WTC11 (cell line): Measurements from ENCODE around the gene ZSWIM6. TPM values are rescaled to one million over a fixed set of nuclear protein-coding genes. Genes with fewer than 3 reads are reported as not detected.
A peak's percentile ranks its signal among the peaks of the same experiment; 100 is the strongest.

Experiments used
- ATAC-seq: fragments of 200-7000 bp; cut with Tn5 transposase; 2 replicates; pipeline ENCODE4 v1.10.0; 2021; ENCODE audit warnings: mild to moderate bottlenecking, moderate library complexity
- CTCF ChIA-PET: fragments of 300-600 bp; sonication (Branson Sonifier 250); formaldehyde crosslinking; loops from one replicate; lab custom pipeline; 2021; ENCODE audit warnings: antibody characterized with exemption; lab: Charles Lee
- POLR2A ChIA-PET: fragments of 350-600 bp; sonication (Branson Sonifier 250); formaldehyde crosslinking; loops from one replicate; lab custom pipeline; 2021; ENCODE audit warnings: antibody characterized with exemption; lab: Charles Lee
- DNase-seq: peaks from one replicate; pipeline ENCODE4 v3.0.0; 2021; ENCODE audit warnings: low spot score
- H3K27ac Mint-ChIP-seq: 2 replicates; pipeline ENCODE4 v1.8.0; 2021; ENCODE audit warnings: mixed read lengths
- H3K27me3 Mint-ChIP-seq: 2 replicates; pipeline ENCODE4 v1.8.0; 2021; ENCODE audit warnings: low read depth, mild to moderate bottlenecking, moderate library complexity, mixed read lengths
- H3K36me3 Mint-ChIP-seq: 2 replicates; pipeline ENCODE4 v1.8.0; 2021; ENCODE audit warnings: mixed read lengths
- H3K4me1 Mint-ChIP-seq: 2 replicates; pipeline ENCODE4 v1.8.0; 2022; ENCODE audit warnings: mixed read lengths
- H3K4me3 Mint-ChIP-seq: 2 replicates; pipeline ENCODE4 v1.8.0; 2021; ENCODE audit warnings: mild to moderate bottlenecking, moderate library complexity, mixed read lengths
- H3K9me3 Mint-ChIP-seq: 2 replicates; pipeline ENCODE4 v1.8.0; 2021; ENCODE audit warnings: mixed read lengths
- ATF1 ChIP-seq: sonication (generic); formaldehyde crosslinking; IDR thresholded peaks from 2 replicates; pipeline ENCODE4 v1.8.1; 2023; ENCODE audit warnings: mild to moderate bottlenecking, moderate library complexity, missing genetic modification reagents
- CREM ChIP-seq: sonication (generic); formaldehyde crosslinking; IDR thresholded peaks from 2 replicates; pipeline ENCODE4 v1.8.1; 2022; ENCODE audit warnings: mild to moderate bottlenecking, missing genetic modification reagents, moderate library complexity
- EMX1 ChIP-seq: fragments of 250-450 bp; sonication (Bioruptor Pico); IDR thresholded peaks from 2 replicates; pipeline ENCODE4 v1.8.0; 2021; ENCODE audit warnings: mild to moderate bottlenecking
- FOXJ3 ChIP-seq: sonication (generic); formaldehyde crosslinking; IDR thresholded peaks from 2 replicates; pipeline ENCODE4 v1.9.0; 2021; ENCODE audit warnings: missing genetic modification reagents, mild to moderate bottlenecking, borderline replicate concordance
- FOXP1 ChIP-seq: sonication (generic); formaldehyde crosslinking; IDR thresholded peaks from 2 replicates; pipeline ENCODE4 v1.8.0; 2022; ENCODE audit warnings: missing genetic modification reagents, mild to moderate bottlenecking, moderate library complexity, borderline replicate concordance
- GABPB1 ChIP-seq: sonication (generic); formaldehyde crosslinking; IDR thresholded peaks from 2 replicates; pipeline ENCODE4 v1.8.1; 2023; ENCODE audit warnings: mild to moderate bottlenecking, missing genetic modification reagents
- NFATC4 ChIP-seq: fragments of 250-450 bp; sonication (Bioruptor Pico); IDR thresholded peaks from 2 replicates; pipeline ENCODE4 v1.9.0; 2021; ENCODE audit warnings: mild to moderate bottlenecking
- NFE2L1 ChIP-seq: sonication (generic); formaldehyde crosslinking; IDR thresholded peaks from 2 replicates; pipeline ENCODE4 v1.8.1; 2023; ENCODE audit warnings: missing genetic modification reagents
- RORB ChIP-seq: fragments of 250-450 bp; sonication (Bioruptor Pico); IDR thresholded peaks from 2 replicates; pipeline ENCODE4 v1.9.0; 2021; ENCODE audit warnings: mild to moderate bottlenecking
- SMAD4 ChIP-seq: sonication (generic); formaldehyde crosslinking; IDR thresholded peaks from 2 replicates; pipeline ENCODE4 v1.8.0; 2022; ENCODE audit warnings: mild to moderate bottlenecking, missing genetic modification reagents
- SP1 ChIP-seq: sonication (generic); formaldehyde crosslinking; conservative IDR thresholded peaks from 2 replicates; pipeline ENCODE4 v1.8.1; 2022; ENCODE audit warnings: missing genetic modification reagents
- ZNF219 ChIP-seq: sonication (generic); formaldehyde crosslinking; IDR thresholded peaks from 2 replicates; pipeline ENCODE4 v1.8.0; 2023; ENCODE audit warnings: missing genetic modification reagents, mild to moderate bottlenecking, borderline replicate concordance
- total RNA-seq: library from RNA; stranded (reverse); gene quantifications from 3 replicates; pipeline ENCODE4 v1.2.3, GENCODE V29; 2021
- TF ChIP-seq, protein P1 (sequence below): fragments of 200-600 bp; IDR thresholded peaks from 2 replicates; pipeline ENCODE4 v1.8.0; 2022; ENCODE audit warnings: antibody characterized with exemption
- TF ChIP-seq, protein P2 (sequence below): sonication (generic); formaldehyde crosslinking; IDR thresholded peaks from 2 replicates; pipeline ENCODE4 v1.8.0; 2022; ENCODE audit warnings: mild to moderate bottlenecking, missing genetic modification reagents
- TF ChIP-seq, protein P3 (sequence below): fragments of 250-450 bp; sonication (Bioruptor Pico); IDR thresholded peaks from 2 replicates; pipeline ENCODE4 v1.9.0; 2021; ENCODE audit warnings: moderate library complexity, mild to moderate bottlenecking, inconsistent platforms, borderline replicate concordance
- TF ChIP-seq, protein P4 (sequence below): sonication (generic); formaldehyde crosslinking; IDR thresholded peaks from 2 replicates; pipeline ENCODE4 v1.8.1; 2023; ENCODE audit warnings: mild to moderate bottlenecking, missing genetic modification reagents, moderate library complexity
- TF ChIP-seq, protein P5 (sequence below): sonication (generic); formaldehyde crosslinking; IDR thresholded peaks from 2 replicates; pipeline ENCODE4 v1.8.0; 2022; ENCODE audit warnings: missing genetic modification reagents

ZSWIM6 gene
- total RNA-seq, 1 experiment from 2014 or later: 12.5 TPM

DNA sequence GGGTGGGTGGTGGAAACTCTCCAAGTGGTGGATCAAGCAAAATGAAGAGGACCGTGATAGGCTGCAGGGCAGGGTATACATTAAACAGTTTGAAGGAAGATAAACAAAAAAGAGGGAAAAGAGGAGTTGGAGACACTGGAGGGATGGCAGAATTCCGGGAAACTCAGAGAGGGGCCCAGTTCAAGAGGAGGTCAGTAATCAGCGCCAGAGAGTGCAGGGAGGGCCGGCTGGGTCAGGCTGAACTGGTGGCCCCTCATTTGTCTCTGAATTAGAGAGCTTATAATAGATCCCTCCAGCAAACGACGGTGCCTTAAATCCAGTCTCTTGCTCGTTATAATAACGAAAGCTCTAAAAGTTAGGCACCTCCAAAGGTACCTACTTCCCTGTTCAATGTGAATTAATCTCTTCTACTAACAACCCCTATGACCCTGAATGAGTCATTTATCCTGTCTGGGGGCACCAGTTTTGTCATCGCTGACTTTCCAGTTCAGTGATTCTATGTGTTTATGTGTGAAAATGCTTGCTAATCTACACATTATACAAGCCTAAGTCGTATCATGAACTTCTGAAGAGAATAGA, 2.4 kb upstream of the ZSWIM6 start (continued):
- TF ChIP-seq, protein P1, sequence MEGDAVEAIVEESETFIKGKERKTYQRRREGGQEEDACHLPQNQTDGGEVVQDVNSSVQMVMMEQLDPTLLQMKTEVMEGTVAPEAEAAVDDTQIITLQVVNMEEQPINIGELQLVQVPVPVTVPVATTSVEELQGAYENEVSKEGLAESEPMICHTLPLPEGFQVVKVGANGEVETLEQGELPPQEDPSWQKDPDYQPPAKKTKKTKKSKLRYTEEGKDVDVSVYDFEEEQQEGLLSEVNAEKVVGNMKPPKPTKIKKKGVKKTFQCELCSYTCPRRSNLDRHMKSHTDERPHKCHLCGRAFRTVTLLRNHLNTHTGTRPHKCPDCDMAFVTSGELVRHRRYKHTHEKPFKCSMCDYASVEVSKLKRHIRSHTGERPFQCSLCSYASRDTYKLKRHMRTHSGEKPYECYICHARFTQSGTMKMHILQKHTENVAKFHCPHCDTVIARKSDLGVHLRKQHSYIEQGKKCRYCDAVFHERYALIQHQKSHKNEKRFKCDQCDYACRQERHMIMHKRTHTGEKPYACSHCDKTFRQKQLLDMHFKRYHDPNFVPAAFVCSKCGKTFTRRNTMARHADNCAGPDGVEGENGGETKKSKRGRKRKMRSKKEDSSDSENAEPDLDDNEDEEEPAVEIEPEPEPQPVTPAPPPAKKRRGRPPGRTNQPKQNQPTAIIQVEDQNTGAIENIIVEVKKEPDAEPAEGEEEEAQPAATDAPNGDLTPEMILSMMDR: no peak
- TF ChIP-seq GABPB1 (CRISPR knock-in tag) (no peak), NFE2L1 (CRISPR knock-in tag) (no peak), ATF1 (CRISPR knock-in tag) (no peak), NFATC4 (CRISPR knock-in tag) (no peak), SMAD4 (CRISPR knock-in tag) (no peak)
- TF ChIP-seq, protein P2, sequence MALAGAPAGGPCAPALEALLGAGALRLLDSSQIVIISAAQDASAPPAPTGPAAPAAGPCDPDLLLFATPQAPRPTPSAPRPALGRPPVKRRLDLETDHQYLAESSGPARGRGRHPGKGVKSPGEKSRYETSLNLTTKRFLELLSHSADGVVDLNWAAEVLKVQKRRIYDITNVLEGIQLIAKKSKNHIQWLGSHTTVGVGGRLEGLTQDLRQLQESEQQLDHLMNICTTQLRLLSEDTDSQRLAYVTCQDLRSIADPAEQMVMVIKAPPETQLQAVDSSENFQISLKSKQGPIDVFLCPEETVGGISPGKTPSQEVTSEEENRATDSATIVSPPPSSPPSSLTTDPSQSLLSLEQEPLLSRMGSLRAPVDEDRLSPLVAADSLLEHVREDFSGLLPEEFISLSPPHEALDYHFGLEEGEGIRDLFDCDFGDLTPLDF (CRISPR knock-in tag): no peak

DNA sequence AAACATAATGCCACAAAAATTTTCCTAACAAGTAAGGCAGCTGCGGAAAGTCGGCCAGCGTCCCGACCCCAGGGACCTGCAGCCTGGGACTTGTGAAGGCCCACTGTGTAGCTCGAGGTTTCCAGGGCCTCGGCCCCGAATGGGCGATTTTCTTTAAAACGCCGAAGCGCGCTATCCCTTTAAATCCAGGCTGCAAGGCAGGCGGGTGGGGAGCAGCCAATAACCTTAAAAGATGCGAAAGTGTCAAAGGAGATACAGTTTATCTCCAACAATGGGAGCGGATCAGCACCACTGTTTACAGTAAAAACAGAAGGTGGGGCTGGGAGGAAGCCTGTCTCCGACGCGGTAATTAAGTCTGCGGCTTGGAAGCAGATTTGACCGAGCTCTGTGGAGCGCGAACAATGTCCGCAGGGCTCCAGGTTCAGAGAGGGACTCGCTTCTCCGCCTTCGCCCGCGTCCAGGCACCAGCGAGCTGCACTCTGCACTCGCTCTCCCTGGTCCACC, 1.7 kb upstream of the ZSWIM6 start:
- POLR2A ChIA-PET: interaction anchor here (0.6 to 0.9 kb wide), 3 partner anchors 166 to 1074 kb away, joined by 3 to 4 read pairs (median 3); no protein-coding TSS in a partner anchor

More for the DNA sequence above, 1.7 kb upstream of the ZSWIM6 start:
- peaks cover 64% of the 10 kb centered on the region for H3K27me3 Mint-ChIP-seq
- TF ChIP-seq EMX1 (CRISPR knock-in tag): no peak
- no peak for TF ChIP-seq FOXJ3 (CRISPR knock-in tag)
- TF ChIP-seq ATF1 (CRISPR knock-in tag): no peak
- no peak for TF ChIP-seq FOXP1 (CRISPR knock-in tag)
- TF ChIP-seq CREM (CRISPR knock-in tag): no peak
- no peak for TF ChIP-seq NFE2L1 (CRISPR knock-in tag)
- TF ChIP-seq, protein P3, sequence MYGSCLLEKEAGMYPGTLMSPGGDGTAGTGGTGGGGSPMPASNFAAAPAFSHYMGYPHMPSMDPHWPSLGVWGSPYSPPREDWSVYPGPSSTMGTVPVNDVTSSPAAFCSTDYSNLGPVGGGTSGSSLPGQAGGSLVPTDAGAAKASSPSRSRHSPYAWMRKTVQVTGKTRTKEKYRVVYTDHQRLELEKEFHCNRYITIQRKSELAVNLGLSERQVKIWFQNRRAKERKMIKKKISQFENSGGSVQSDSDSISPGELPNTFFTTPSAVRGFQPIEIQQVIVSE: no peak
- no peak for TF ChIP-seq ZNF219 (CRISPR knock-in tag)
- TF ChIP-seq, protein P4, sequence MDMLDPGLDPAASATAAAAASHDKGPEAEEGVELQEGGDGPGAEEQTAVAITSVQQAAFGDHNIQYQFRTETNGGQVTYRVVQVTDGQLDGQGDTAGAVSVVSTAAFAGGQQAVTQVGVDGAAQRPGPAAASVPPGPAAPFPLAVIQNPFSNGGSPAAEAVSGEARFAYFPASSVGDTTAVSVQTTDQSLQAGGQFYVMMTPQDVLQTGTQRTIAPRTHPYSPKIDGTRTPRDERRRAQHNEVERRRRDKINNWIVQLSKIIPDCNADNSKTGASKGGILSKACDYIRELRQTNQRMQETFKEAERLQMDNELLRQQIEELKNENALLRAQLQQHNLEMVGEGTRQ: no peak
- no peak for TF ChIP-seq SP1
- no peak for TF ChIP-seq RORB
- TF ChIP-seq, protein P5, sequence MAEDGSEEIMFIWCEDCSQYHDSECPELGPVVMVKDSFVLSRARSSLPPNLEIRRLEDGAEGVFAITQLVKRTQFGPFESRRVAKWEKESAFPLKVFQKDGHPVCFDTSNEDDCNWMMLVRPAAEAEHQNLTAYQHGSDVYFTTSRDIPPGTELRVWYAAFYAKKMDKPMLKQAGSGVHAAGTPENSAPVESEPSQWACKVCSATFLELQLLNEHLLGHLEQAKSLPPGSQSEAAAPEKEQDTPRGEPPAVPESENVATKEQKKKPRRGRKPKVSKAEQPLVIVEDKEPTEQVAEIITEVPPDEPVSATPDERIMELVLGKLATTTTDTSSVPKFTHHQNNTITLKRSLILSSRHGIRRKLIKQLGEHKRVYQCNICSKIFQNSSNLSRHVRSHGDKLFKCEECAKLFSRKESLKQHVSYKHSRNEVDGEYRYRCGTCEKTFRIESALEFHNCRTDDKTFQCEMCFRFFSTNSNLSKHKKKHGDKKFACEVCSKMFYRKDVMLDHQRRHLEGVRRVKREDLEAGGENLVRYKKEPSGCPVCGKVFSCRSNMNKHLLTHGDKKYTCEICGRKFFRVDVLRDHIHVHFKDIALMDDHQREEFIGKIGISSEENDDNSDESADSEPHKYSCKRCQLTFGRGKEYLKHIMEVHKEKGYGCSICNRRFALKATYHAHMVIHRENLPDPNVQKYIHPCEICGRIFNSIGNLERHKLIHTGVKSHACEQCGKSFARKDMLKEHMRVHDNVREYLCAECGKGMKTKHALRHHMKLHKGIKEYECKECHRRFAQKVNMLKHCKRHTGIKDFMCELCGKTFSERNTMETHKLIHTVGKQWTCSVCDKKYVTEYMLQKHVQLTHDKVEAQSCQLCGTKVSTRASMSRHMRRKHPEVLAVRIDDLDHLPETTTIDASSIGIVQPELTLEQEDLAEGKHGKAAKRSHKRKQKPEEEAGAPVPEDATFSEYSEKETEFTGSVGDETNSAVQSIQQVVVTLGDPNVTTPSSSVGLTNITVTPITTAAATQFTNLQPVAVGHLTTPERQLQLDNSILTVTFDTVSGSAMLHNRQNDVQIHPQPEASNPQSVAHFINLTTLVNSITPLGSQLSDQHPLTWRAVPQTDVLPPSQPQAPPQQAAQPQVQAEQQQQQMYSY (CRISPR knock-in tag): no peak
- no peaks in the 10 kb centered on the region for H3K36me3 Mint-ChIP-seq
- CTCF ChIA-PET: interaction anchor here (1.1 to 2.4 kb wide), 5 partner anchors 30 to 328 kb away, joined by 3 to 14 read pairs (median 6); no protein-coding TSS in a partner anchor
- peaks cover 47% of the 10 kb centered on the region for H3K4me1 Mint-ChIP-seq
- no peak overlapping the region for H3K27ac Mint-ChIP-seq
- peak; percentile 2 for ATAC-seq
- H3K4me3 Mint-ChIP-seq: peak overlapping the region; percentile 88
- no peaks in the 10 kb centered on the region for H3K9me3 Mint-ChIP-seq
- no peak for DNase-seq
